Stimulated activated CD8-positive, alpha-beta memory T cell treated with anti-CD3 and anti-CD28 coated beads, Interleukin-2, amount 100 ng/mL, for 48 hours (primary cell): ENCODE measurements around the gene UBE2J2.

Experiments
- DNase-seq, 2 donors: peaks; one replicate each; pipeline ENCODE4 v3.0.0-alpha.2; 2020; ENCODE audit warnings: low read depth in 2 of 2

Gene UBE2J2

GRCh38 chr1:1228596-1229321 is 44.9 kb downstream of the UBE2J2 start:
- DNase-seq: no peak

GRCh38 chr1:1228187-1228586 is 45.5 kb downstream of the UBE2J2 start:
- no peak for DNase-seq

- no peak for DNase-seq
Measured at GRCh38 chr1:1227386-1227785, 46.3 kb downstream of the UBE2J2 start.

GRCh38 chr1:1226566-1227362 is 46.9 kb downstream of the UBE2J2 start:
- no peak for DNase-seq

GRCh38 chr1:1225913-1226312 is 47.7 kb downstream of the UBE2J2 start:
- DNase-seq: no peak

GRCh38 chr1:1225238-1225845 is 48.3 kb downstream of the UBE2J2 start:
- DNase-seq: no peak

GRCh38 chr1:1223891-1224290 is 49.8 kb downstream of the UBE2J2 start:
- DNase-seq: no peak

GRCh38 chr1:1223321-1223720 is 50.3 kb downstream of the UBE2J2 start:
- DNase-seq: no peak

GRCh38 chr1:1222575-1223225 is 51.0 kb downstream of the UBE2J2 start:
- no peak for DNase-seq

- DNase-seq: no peak
Measured at GRCh38 chr1:1221887-1222574, 51.6 kb downstream of the UBE2J2 start.

- no peak for DNase-seq
Measured at GRCh38 chr1:1220197-1220596, 53.5 kb downstream of the UBE2J2 start.

- peak in 1 of 2 donors; percentile 34 for DNase-seq
Measured at GRCh38 chr1:1219341-1219740, 54.3 kb downstream of the UBE2J2 start.

GRCh38 chr1:1218524-1219200 is 55.0 kb downstream of the UBE2J2 start:
- no peak for DNase-seq

GRCh38 chr1:1217621-1218523 is 55.8 kb downstream of the UBE2J2 start:
- DNase-seq: peak in 1 of 2 donors; percentile 39

GRCh38 chr1:1216770-1217620 is 56.7 kb downstream of the UBE2J2 start:
- DNase-seq: peak in 1 of 2 donors; percentile 29

GRCh38 chr1:1215881-1216605 is 57.6 kb downstream of the UBE2J2 start:
- no peak for DNase-seq

GRCh38 chr1:1215080-1215676 is 58.5 kb downstream of the UBE2J2 start:
- no peak for DNase-seq
